WERI-Rb-1 (cell line): ENCODE data around the gene AQR.

Experiments
- DNase-seq: peaks from one replicate; pipeline ENCODE4 v3.0.0-alpha.2; 2020
- H3K27ac ChIP-seq: fragments of 250-450 bp; sonication (Bioruptor Pico); 2 replicates; pipeline ENCODE4 v1.5.1; 2020; ENCODE audit warnings: mild to moderate bottlenecking, moderate library complexity
- H3K27me3 ChIP-seq: fragments of 250-450 bp; sonication (Bioruptor Pico); 2 replicates; pipeline ENCODE4 v1.5.1; 2021; ENCODE audit warnings: mild to moderate bottlenecking, low read depth, moderate library complexity; ENCODE audit not compliant: insufficient read depth, severe bottlenecking
- H3K36me3 ChIP-seq: fragments of 250-450 bp; sonication (Bioruptor Pico); 2 replicates; pipeline ENCODE4 v1.5.1; 2020; ENCODE audit warnings: mild to moderate bottlenecking, moderate library complexity
- H3K4me3 ChIP-seq: 2 replicates; pipeline ENCODE4 v1.5.1; 2011; ENCODE audit warnings: low read depth, mild to moderate bottlenecking, control low read depth, low read length
- H3K9me3 ChIP-seq: fragments of 250-450 bp; sonication (Bioruptor Pico); 2 replicates; pipeline ENCODE4 v1.5.1; 2021; ENCODE audit warnings: mild to moderate bottlenecking, moderate library complexity; ENCODE audit not compliant: severe bottlenecking
- TF ChIP-seq, protein P1 (sequence below): IDR thresholded peaks from 2 replicates; pipeline ENCODE4 v1.5.1; 2011; ENCODE audit warnings: low read depth, mild to moderate bottlenecking, control low read depth, inconsistent platforms, low read length

Gene AQR

DNA sequence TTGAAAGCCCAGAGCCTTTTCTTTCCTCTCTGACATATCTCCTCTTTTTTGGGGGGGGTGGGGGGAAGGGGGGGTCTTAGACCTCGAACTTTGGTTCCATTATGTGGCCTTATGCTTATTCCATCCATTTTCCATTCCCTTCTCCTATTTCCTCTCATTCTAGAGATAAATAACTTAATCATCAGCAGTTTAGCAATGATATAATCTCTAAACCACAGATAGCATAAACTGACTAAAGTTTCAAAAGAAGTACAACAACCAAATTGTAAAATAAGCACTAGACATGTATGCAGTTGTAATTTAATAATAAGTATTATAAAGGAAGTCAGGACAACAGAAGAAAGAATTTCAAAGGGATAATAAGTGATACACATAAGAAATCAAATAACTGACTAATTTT lies 64.5 kb downstream of the AQR start:
- no peak overlapping the region for H3K4me3 ChIP-seq
- no peak for DNase-seq
- H3K36me3 ChIP-seq, result peaks cover 43% of the 10 kb centered on the region
- no peaks in the 10 kb centered on the region for H3K9me3 ChIP-seq
- no peak overlapping the region for H3K27ac ChIP-seq
- TF ChIP-seq, protein P1, sequence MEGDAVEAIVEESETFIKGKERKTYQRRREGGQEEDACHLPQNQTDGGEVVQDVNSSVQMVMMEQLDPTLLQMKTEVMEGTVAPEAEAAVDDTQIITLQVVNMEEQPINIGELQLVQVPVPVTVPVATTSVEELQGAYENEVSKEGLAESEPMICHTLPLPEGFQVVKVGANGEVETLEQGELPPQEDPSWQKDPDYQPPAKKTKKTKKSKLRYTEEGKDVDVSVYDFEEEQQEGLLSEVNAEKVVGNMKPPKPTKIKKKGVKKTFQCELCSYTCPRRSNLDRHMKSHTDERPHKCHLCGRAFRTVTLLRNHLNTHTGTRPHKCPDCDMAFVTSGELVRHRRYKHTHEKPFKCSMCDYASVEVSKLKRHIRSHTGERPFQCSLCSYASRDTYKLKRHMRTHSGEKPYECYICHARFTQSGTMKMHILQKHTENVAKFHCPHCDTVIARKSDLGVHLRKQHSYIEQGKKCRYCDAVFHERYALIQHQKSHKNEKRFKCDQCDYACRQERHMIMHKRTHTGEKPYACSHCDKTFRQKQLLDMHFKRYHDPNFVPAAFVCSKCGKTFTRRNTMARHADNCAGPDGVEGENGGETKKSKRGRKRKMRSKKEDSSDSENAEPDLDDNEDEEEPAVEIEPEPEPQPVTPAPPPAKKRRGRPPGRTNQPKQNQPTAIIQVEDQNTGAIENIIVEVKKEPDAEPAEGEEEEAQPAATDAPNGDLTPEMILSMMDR, result no peak
- H3K27me3 ChIP-seq, result no peaks in the 10 kb centered on the region

DNA sequence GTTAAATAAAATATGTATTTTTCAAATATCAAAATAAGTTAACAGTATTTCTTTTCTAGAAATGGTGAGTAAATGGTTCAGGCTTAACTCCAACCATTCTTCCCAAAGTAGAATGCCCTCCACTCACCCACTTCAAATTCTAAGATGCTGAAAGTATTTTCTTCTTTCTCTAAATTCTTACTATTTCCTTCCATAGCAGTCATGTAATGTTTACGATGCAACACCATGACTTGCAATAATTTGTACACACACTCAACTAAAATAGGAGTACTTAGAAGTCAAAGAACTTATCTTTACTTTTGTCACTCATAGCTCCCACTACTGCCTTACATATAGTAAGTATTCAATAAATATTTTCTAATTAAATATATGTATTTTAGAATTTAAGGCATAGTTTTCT lies 65.0 kb downstream of the AQR start:
- no peak for DNase-seq
- Histone ChIP-seq H3K36me3 (peaks cover 45% of the 10 kb centered on the region), H3K4me3 (no peak overlapping the region), H3K9me3 (no peaks in the 10 kb centered on the region), H3K27ac (no peak overlapping the region), H3K27me3 (no peaks in the 10 kb centered on the region)
- TF ChIP-seq, protein P1, result no peak

DNA sequence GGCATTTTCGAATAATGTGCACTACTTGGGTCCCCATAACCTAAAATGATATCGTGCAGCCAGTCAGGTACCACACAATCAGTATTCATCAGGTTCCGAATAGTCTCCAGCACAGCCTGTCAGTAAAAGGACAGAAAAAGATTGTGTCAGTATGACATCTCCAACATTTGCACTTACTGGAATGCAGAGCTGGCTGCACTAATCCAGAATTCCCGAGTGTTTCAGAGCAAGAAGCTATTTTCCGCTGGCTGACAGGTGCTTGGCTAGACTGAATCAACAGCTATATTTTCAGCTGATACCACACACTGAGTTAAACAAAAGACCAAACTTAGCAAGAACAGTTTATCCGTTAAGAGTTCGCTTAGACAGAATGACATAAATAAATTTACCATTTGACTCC lies 68.8 kb downstream of the AQR start:
- Histone ChIP-seq H3K9me3 (no peaks in the 10 kb centered on the region), H3K27me3 (no peaks in the 10 kb centered on the region), H3K36me3 (peaks cover 25% of the 10 kb centered on the region), H3K27ac (no peak overlapping the region), H3K4me3 (no peak overlapping the region)
- DNase-seq, result no peak
- TF ChIP-seq, protein P1, result no peak

DNA sequence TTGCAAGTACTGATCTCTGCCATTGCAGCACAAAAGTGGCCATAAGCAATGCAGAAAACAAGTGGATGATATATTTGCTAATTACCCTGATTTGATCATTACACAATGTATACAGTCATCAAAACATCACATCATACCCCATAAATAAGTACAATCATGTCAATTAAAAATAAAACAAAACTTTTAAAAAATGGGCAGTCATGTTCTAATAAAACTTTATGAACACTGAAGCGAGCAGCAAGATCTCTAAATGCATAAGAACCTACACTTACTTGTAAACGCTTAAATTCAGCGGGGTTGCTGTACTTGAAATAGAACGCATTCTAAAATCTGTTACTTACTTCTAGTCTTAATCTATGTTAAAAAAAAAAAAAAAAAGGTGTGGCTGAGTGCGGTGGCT lies 73.4 kb downstream of the AQR start:
- no peak overlapping the region for H3K4me3 ChIP-seq
- TF ChIP-seq, protein P1, result no peak
- no peak overlapping the region for H3K27ac ChIP-seq
- H3K9me3 ChIP-seq, result peaks cover 4% of the 10 kb centered on the region
- H3K27me3 ChIP-seq, result no peaks in the 10 kb centered on the region
- no peak for DNase-seq
- H3K36me3 ChIP-seq, result peaks cover 42% of the 10 kb centered on the region

DNA sequence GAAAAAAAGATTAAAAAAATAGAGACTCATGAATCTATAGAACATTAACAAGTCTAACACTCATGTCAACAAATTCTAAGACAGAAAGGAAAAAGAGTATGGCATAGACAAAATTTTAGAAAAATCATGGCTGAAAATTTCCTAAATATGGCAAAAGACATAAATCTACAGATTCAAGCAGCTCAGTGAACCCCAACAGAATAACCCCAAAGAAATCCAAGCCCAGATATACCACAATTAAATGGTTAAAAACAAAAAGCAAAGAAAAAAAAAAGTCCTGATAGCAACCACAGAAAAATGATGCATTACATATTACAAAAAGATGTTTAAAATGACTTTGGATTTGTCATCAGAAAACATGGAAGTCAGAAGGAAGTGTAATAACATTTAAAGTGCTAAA lies 75.6 kb downstream of the AQR start:
- H3K9me3 ChIP-seq, result peaks cover 4% of the 10 kb centered on the region
- H3K27ac ChIP-seq, result no peak overlapping the region
- no peaks in the 10 kb centered on the region for H3K27me3 ChIP-seq
- DNase-seq, result no peak
- TF ChIP-seq, protein P1, result no peak
- peaks cover 27% of the 10 kb centered on the region for H3K36me3 ChIP-seq
- no peak overlapping the region for H3K4me3 ChIP-seq

DNA sequence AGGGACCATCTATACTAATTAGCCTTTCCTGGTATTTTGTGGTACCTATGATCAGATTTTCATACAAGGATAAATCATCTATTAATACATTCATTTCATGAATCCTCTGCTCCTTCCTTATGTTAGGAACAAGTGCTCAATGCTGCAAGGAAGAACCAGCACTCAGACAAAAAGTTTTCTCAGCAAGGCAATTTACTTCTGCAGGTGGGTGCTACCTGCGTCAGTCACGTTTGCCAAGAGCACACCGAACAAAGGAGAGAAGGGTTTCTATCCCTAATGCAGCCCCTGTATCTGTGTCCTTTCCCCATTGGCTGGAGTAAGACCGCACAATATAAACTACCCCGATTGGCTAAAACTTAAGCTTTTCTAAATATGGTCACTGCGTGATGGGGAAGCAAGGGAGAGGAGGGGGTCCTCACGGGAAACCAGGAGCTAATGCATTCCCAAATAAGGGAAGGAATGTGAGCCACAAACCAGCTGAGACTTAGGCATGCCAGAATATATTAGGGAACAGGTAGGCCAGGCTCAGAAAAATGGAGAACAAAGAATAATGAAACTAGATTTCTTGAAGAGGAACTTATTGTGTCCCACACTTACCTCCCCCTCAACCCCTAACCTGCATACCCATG lies 76.5 kb downstream of the AQR start:
- peaks cover 4% of the 10 kb centered on the region for H3K9me3 ChIP-seq
- H3K4me3 ChIP-seq, result no peak overlapping the region
- H3K27ac ChIP-seq, result no peak overlapping the region
- peaks cover 32% of the 10 kb centered on the region for H3K36me3 ChIP-seq
- H3K27me3 ChIP-seq, result no peaks in the 10 kb centered on the region
- no peak for DNase-seq
- TF ChIP-seq, protein P1, result no peak
